ENCODE results near the gene MAPKAPK3.

The MAPKAPK3 gene

GRCh38 chr3:50587806-50588758 is 28.9 kb upstream of the MAPKAPK3 start:
- DNase-seq, result no peak

- DNase-seq, result no peak
These were observed 28.1 kb upstream of the MAPKAPK3 start for GRCh38 chr3:50588759-50589433.

GRCh38 chr3:50591196-50591741 is 25.7 kb upstream of the MAPKAPK3 start:
- no peak for DNase-seq

- DNase-seq, result no peak
These were observed 24.4 kb upstream of the MAPKAPK3 start for GRCh38 chr3:50592568-50592967.

GRCh38 chr3:50594253-50594785 is 22.6 kb upstream of the MAPKAPK3 start:
- DNase-seq, result no peak

GRCh38 chr3:50599115-50599715 is 17.7 kb upstream of the MAPKAPK3 start:
- no peak for DNase-seq

- no peak for DNase-seq
These were observed 17.2 kb upstream of the MAPKAPK3 start for GRCh38 chr3:50599716-50600118.

GRCh38 chr3:50600141-50600753 is 16.7 kb upstream of the MAPKAPK3 start:
- DNase-seq, result no peak

- DNase-seq, result peak; percentile 68 to 92
These were observed 15.9 kb upstream of the MAPKAPK3 start for GRCh38 chr3:50600841-50601591.

- peak in 1 of 2 experiments; percentile 36 for DNase-seq
These were observed 14.3 kb upstream of the MAPKAPK3 start for GRCh38 chr3:50602595-50603191.

GRCh38 chr3:50603261-50604109 is 13.5 kb upstream of the MAPKAPK3 start:
- DNase-seq, result no peak

GRCh38 chr3:50604110-50604621 is 12.8 kb upstream of the MAPKAPK3 start:
- DNase-seq, result no peak

- DNase-seq, result no peak
These were observed 12.0 kb upstream of the MAPKAPK3 start for GRCh38 chr3:50604628-50605588.

GRCh38 chr3:50605901-50606326 is 11.0 kb upstream of the MAPKAPK3 start:
- no peak for DNase-seq

GRCh38 chr3:50606596-50606995 is 10.4 kb upstream of the MAPKAPK3 start:
- DNase-seq, result no peak

- no peak for DNase-seq
These were observed 9.5 kb upstream of the MAPKAPK3 start for GRCh38 chr3:50607271-50608091.

GRCh38 chr3:50608278-50608677 is 8.7 kb upstream of the MAPKAPK3 start:
- no peak for DNase-seq
